ENCODE measurements around the gene BOK. TPM values are rescaled to one million over a fixed set of nuclear protein-coding genes. Genes with fewer than 3 reads are reported as not detected.

The BOK gene
- total RNA-seq, 4 donors from 2014 or later: 6.7 to 20.2 (median 15.5) TPM

DNA sequence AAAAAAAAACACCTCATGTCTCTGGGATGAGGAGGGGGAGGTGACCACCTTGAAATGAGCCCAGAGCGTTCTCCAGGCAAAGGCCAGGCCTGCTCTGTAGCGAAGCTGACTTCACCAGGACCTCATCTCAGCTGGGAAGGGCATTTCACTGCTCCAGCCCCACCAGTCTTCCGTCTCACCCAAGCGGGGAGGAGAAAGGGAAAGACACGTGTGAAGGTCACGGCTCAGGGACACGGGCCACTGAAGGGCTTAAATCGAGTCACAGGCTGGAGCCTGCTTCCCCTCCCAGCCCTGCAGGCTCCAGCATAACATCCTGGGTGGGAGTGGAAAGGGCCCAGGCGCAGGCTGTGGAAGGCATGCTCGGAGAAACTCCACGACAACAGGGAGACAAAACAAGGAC, 60.3 kb downstream of the BOK start:
- Histone ChIP-seq H3K9me3 (no peaks in the 10 kb centered on the region), H3K36me3 (peaks cover 0 to 4% (median 0%) of the 10 kb centered on the region in 3 donors), H3K27me3 (no peaks in the 10 kb centered on the region), H3K4me1 (peaks cover 0 to 8% (median 0%) of the 10 kb centered on the region in 4 donors), H3K4me3 (no peak overlapping the region), H3K27ac (no peak overlapping the region)
- no peak for DNase-seq
- TF ChIP-seq, protein P1, sequence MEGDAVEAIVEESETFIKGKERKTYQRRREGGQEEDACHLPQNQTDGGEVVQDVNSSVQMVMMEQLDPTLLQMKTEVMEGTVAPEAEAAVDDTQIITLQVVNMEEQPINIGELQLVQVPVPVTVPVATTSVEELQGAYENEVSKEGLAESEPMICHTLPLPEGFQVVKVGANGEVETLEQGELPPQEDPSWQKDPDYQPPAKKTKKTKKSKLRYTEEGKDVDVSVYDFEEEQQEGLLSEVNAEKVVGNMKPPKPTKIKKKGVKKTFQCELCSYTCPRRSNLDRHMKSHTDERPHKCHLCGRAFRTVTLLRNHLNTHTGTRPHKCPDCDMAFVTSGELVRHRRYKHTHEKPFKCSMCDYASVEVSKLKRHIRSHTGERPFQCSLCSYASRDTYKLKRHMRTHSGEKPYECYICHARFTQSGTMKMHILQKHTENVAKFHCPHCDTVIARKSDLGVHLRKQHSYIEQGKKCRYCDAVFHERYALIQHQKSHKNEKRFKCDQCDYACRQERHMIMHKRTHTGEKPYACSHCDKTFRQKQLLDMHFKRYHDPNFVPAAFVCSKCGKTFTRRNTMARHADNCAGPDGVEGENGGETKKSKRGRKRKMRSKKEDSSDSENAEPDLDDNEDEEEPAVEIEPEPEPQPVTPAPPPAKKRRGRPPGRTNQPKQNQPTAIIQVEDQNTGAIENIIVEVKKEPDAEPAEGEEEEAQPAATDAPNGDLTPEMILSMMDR (IDR thresholded peaks at IDR 0.05): no peak
- TF ChIP-seq POLR2A (IDR thresholded peaks at IDR 0.05): no peak

DNA sequence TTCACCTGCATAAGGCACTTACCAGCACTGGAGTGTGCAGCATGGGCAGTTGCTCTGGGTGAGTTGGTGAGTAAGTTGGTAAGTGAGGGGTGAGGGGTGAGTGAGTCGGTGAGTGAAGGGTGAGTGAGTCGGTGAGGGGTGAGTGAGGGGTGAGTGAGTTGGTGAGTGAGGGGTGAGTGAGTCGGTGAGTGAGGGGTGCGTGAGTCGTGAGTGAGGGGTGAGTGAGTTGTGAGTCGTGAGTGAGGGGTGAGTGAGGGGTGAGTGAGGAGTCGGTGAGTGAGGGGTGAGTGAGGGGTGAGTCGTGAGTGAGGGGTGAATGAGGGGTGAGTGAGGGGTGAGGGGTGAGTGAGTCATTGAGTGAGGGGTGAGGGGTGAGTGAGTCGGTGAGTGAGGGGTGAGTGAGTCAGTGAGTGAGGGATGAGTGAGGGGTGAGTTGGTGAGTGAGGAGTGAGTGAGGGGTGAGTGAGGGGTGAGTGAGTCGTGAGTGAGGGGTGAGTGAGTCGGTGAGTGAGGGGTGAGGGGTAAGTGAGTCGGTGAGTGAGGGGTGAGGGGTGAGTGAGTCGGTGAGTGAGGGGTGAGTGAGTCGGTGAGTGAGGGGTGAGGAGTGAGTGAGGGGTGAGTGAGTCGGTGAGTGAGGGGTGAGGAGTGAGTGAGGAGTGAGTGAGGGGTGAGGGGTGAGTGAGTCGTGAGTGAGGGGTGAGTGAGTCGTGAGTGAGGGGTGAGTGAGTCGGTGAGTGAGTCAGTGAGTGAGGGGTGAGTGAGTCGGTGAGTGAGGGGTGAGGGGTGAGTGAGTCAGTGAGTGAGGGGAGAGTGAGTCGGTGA, 61.3 kb downstream of the BOK start:
- H3K36me3 ChIP-seq: peaks cover 0 to 4% (median 0%) of the 10 kb centered on the region in 3 donors
- H3K9me3 ChIP-seq: no peaks in the 10 kb centered on the region
- TF ChIP-seq, protein P1 (IDR thresholded peaks at IDR 0.05): no peak
- TF ChIP-seq POLR2A (IDR thresholded peaks at IDR 0.05): no peak
- DNase-seq: no peak
- no peaks in the 10 kb centered on the region for H3K27me3 ChIP-seq
- no peak overlapping the region for H3K4me3 ChIP-seq
- no peak overlapping the region for H3K27ac ChIP-seq
- H3K4me1 ChIP-seq: peaks cover 0 to 8% (median 0%) of the 10 kb centered on the region in 4 donors

DNA sequence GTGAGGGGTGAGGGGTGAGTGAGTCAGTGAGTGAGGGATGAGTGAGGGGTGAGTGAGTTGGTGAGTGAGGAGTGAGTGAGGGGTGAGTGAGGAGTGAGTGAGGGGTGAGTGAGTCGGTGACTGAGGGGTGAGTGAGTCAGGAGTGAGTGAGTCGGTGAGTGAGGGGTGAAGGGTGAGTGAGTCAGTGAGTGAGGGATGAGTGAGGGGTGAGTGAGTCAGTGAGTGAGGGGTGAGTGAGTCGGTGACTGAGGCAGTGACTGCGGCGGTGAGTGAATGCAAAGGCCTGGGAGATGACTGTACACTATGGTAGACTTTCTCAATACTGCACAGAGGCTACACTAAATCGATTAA, 61.8 kb downstream of the BOK start:
- Histone ChIP-seq H3K36me3 (peaks cover 0 to 4% (median 0%) of the 10 kb centered on the region in 3 donors), H3K4me1 (peaks cover 0 to 3% (median 0%) of the 10 kb centered on the region in 4 donors), H3K27ac (no peak overlapping the region)

More for the DNA sequence above, 61.8 kb downstream of the BOK start:
- Histone ChIP-seq H3K9me3 (no peaks in the 10 kb centered on the region), H3K4me3 (no peak overlapping the region), H3K27me3 (no peaks in the 10 kb centered on the region)
- no peak for DNase-seq
- TF ChIP-seq POLR2A (IDR thresholded peaks at IDR 0.05): no peak
- TF ChIP-seq, protein P1 (IDR thresholded peaks at IDR 0.05): no peak

Small RNA genes lying within 50 kb of the gene (small RNA-seq; reads per million reads assigned to genes)
- gene RNA5SP122: 0 reads per million in 2 donors

Other genes with a start within 250 kb of the BOK start
- gene HDLBP, start 243.1 kb upstream of the BOK start, total RNA-seq: 100 to 1,000 TPM; 361 to 651 (median 454) TPM
- 100 to 1,000 TPM; 175 to 281 (median 193) TPM for gene SEPTIN2, start 242.8 kb upstream of the BOK start, total RNA-seq
- 100 to 1,000 TPM; 107 to 169 (median 140) TPM for gene FARP2, start 202.5 kb upstream of the BOK start, total RNA-seq
- 100 to 1,000 TPM; 149 to 356 (median 275) TPM for gene STK25, start 50.2 kb upstream of the BOK start, total RNA-seq
- gene THAP4, start 78.4 kb downstream of the BOK start, total RNA-seq: 10 to 100 TPM; 46.4 to 90.0 (median 71.8) TPM
- gene ATG4B, start 78.9 kb downstream of the BOK start, total RNA-seq: 100 to 1,000 TPM; 133 to 272 (median 259) TPM
- 10 to 100 TPM; 14.2 to 23.9 (median 19.2) TPM for gene DTYMK, start 128.1 kb downstream of the BOK start, total RNA-seq
- 100 to 1,000 TPM in 1 of 4 donors, 10 to 100 TPM in 3; 33.1 to 105 (median 73.5) TPM for gene ING5, start 143.3 kb downstream of the BOK start, total RNA-seq
- gene D2HGDH, start 175.9 kb downstream of the BOK start, total RNA-seq: 100 to 1,000 TPM in 1 of 4 donors, 10 to 100 TPM in 3; 36.4 to 122 (median 77.7) TPM
- gene GAL3ST2, start 218.1 kb downstream of the BOK start, total RNA-seq: 1 to 10 TPM in 1 of 4 donors, under 1 TPM in 1, not detected in 2; 0.80 to 3.3 TPM